ENCODE results near the gene OPN4.

DNA sequence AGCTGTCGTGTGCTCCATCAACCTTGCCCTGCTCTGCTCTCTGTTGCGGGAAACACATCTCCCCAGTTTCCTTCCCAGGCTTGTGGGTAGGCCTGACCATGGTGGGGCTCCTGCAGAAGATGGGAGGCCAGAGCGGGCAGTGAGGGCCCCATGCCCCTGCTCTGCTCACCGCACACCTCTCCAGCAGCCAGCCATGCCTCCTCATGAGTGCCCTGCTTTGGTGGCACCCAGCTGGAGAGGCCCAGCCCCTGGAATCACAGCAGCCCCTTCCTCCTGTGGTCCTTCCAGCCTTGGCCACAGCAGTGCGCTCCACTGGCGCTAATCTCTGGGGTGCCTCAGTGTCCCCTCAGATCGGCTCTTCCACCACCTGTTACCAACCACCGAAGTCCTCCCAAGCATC, 4.2 kb upstream of the OPN4 start:
- TF ChIP-seq CTCF (IDR thresholded peaks at IDR 0.05) (no peak), POLR2A (IDR thresholded peaks at IDR 0.05) (no peak), POLR2AphosphoS5 (IDR thresholded peaks at IDR 0.05) (no peak)

Measured in upper lobe of left lung (tissue), 4 donors.